CD14-positive monocyte (primary cell): ENCODE measurements around the gene WDTC1. TPM values are rescaled to one million over a fixed set of nuclear protein-coding genes. Genes with fewer than 3 reads are reported as not detected.

Source experiments
- DNase-seq, 3 donors: peaks; one replicate each; pipeline ENCODE4 v3.0.0-alpha.2; 2011 to 2022
- H2AFZ ChIP-seq: 2 replicates; pipeline ENCODE4 v1.6.0; 2012; ENCODE audit warnings: mild to moderate bottlenecking, low read depth, low read length, inconsistent platforms; ENCODE audit not compliant: insufficient read depth, poor library complexity, severe bottlenecking
- H3K27ac ChIP-seq, 2 donors: 1 replicate in 1 of 2; 2 replicates in 1 of 2; pipeline ENCODE4 v1.5.1; 2012 to 2013; ENCODE audit warnings: low read length in 2 of 2, control low read depth in 1 of 2, inconsistent platforms in 1 of 2, low read depth in 1 of 2, mild to moderate bottlenecking in 1 of 2
- H3K27me3 ChIP-seq, 2 donors: one replicate each; pipeline versions ENCODE4 v1.6.0 to v1.6.1; 2011 to 2013; ENCODE audit warnings: low read length in 2 of 2; ENCODE audit not compliant: control insufficient read depth in 2 of 2, insufficient read depth in 2 of 2
- H3K36me3 ChIP-seq, 2 donors: replicated peaks in 1 of 2; 1 replicate in 1 of 2; 2 replicates in 1 of 2; pipeline versions ENCODE4 v1.5.1 to v1.6.1; 2012 to 2013; ENCODE audit warnings: low read length in 2 of 2, control low read depth in 1 of 2, inconsistent platforms in 1 of 2, mild to moderate bottlenecking in 1 of 2; ENCODE audit not compliant: insufficient read depth in 2 of 2, control insufficient read depth in 1 of 2
- H3K4me1 ChIP-seq, 2 donors: 1 replicate in 1 of 2; 2 replicates in 1 of 2; pipeline versions ENCODE4 v1.5.1 to v1.6.1; 2012 to 2013; ENCODE audit warnings: low read length in 2 of 2, control low read depth in 1 of 2, inconsistent platforms in 1 of 2, mild to moderate bottlenecking in 1 of 2, moderate library complexity in 1 of 2; ENCODE audit not compliant: insufficient read depth in 2 of 2, control insufficient read depth in 1 of 2
- H3K4me2 ChIP-seq: replicated peaks from 2 replicates; pipeline ENCODE3; 2012; ENCODE audit warnings: low read length, moderate library complexity, mild to moderate bottlenecking; ENCODE audit not compliant: poor library complexity, severe bottlenecking; ENCODE audit errors: extremely low read depth
- H3K4me3 ChIP-seq, 3 experiments: fragments of 200-600 bp in 1 of 3; sonication (generic) in 1 of 3; replicated peaks in 1 of 3; 1 replicate in 2 of 3; 2 replicates in 1 of 3; pipeline ENCODE4 v1.5.1; 2011 to 2013; ENCODE audit warnings: low read length in 3 of 3, mild to moderate bottlenecking in 3 of 3, control low read depth in 2 of 3, low read depth in 2 of 3, inconsistent platforms in 1 of 3, moderate library complexity in 1 of 3
- H3K79me2 ChIP-seq: 2 replicates; pipeline ENCODE4 v1.6.0; 2012; ENCODE audit warnings: mild to moderate bottlenecking, control low read depth, inconsistent platforms, low read length, moderate library complexity; ENCODE audit not compliant: insufficient read depth
- H3K9ac ChIP-seq: 2 replicates; pipeline ENCODE4 v1.6.0; 2017; ENCODE audit warnings: low read length, mild to moderate bottlenecking; ENCODE audit not compliant: insufficient read depth, poor library complexity, severe bottlenecking
- H3K9me3 ChIP-seq, 2 donors: replicated peaks in 1 of 2; 1 replicate in 1 of 2; 2 replicates in 1 of 2; pipeline versions ENCODE4 v1.5.1 to v1.6.1; 2012 to 2013; ENCODE audit warnings: low read length in 2 of 2, control low read depth in 1 of 2; ENCODE audit not compliant: control insufficient read depth in 1 of 2, insufficient read depth in 1 of 2
- H4K20me1 ChIP-seq: 2 replicates; pipeline ENCODE4 v1.6.0; 2012; ENCODE audit warnings: mild to moderate bottlenecking, low read length, control low read depth, moderate library complexity; ENCODE audit not compliant: insufficient read depth
- H3K27ac Mint-ChIP-seq, 7 donors: one replicate each; pipeline ENCODE4 v1.8.0; 2020; ENCODE audit warnings: mild to moderate bottlenecking in 7 of 7, mixed read lengths in 7 of 7, moderate library complexity in 6 of 7, inconsistent platforms in 2 of 7
- H3K27me3 Mint-ChIP-seq, 3 donors: one replicate each; pipeline ENCODE4 v1.8.0; 2021 to 2022; ENCODE audit warnings: low read depth in 3 of 3, mild to moderate bottlenecking in 3 of 3, mixed read lengths in 3 of 3, moderate library complexity in 3 of 3, inconsistent platforms in 1 of 3
- H3K36me3 Mint-ChIP-seq, 2 donors: one replicate each; pipeline ENCODE4 v1.8.0; 2020; ENCODE audit warnings: mixed read lengths in 2 of 2, inconsistent platforms in 1 of 2, mild to moderate bottlenecking in 1 of 2
- H3K4me1 Mint-ChIP-seq: one replicate; pipeline ENCODE4 v1.8.0; 2020; ENCODE audit warnings: mild to moderate bottlenecking, mixed read lengths
- H3K4me3 Mint-ChIP-seq, 2 donors: one replicate each; pipeline ENCODE4 v1.8.0; 2020; ENCODE audit warnings: mild to moderate bottlenecking in 2 of 2, mixed read lengths in 2 of 2, moderate library complexity in 1 of 2
- H3K9me3 Mint-ChIP-seq, 7 donors: one replicate each; pipeline ENCODE4 v1.8.0; 2020 to 2022; ENCODE audit warnings: mixed read lengths in 7 of 7, mild to moderate bottlenecking in 6 of 7, moderate library complexity in 6 of 7, inconsistent platforms in 2 of 7
- CTCF ChIP-seq: fragments of 200-600 bp; IDR thresholded peaks from one replicate; pipeline ENCODE4 v1.8.0; 2022; ENCODE audit warnings: antibody characterized with exemption, mild to moderate bottlenecking
- WGBS: methylation state at CpG from one replicate; pipeline ENCODE4 v1.1.5; 2013; ENCODE audit warnings: missing lambda C conversion rate; ENCODE audit not compliant: insufficient coverage; 5-methylcytosine and 5-hydroxymethylcytosine counted together
- intact Hi-C, 2 donors: fragments of 100-400 bp; cut with micrococcal nuclease; formaldehyde crosslinking; loops; one replicate each; pipeline versions ENCODE4 v1.15.0 to v1.15.1; 2023
- polyA plus RNA-seq, 3 donors: library from polyadenylated mRNA; depleted of rRNA in 1 of 3; unstranded in 2 of 3; stranded (reverse) in 1 of 3; fragments of 300-500 nt in 2 of 3; fragments of >200 nt in 1 of 3; fragmentation: Illumina TruSeq in 2 of 3; gene quantifications; 1 replicate in 2 of 3; 2 replicates in 1 of 3; pipeline ENCODE4 v1.2.3, GENCODE V29; 2012 to 2021

WDTC1 gene
- polyA plus RNA-seq, 3 donors: 2.1 to 26.6 (median 4.3) TPM

GRCh38 chr1:27335506-27336422 is 101.3 kb downstream of the WDTC1 start:
- H3K27ac ChIP-seq: no peak overlapping the region
- H3K36me3 Mint-ChIP-seq: peaks cover 57 to 69% of the 10 kb centered on the region in 2 donors
- H3K36me3 ChIP-seq: peaks cover 57 to 62% of the 10 kb centered on the region in 2 donors
- peaks cover 1 to 2% (median 2%) of the 10 kb centered on the region in 3 donors for H3K27me3 Mint-ChIP-seq
- peaks cover 3% of the 10 kb centered on the region for H3K79me2 ChIP-seq
- H3K27me3 ChIP-seq: no peaks in the 10 kb centered on the region
- H3K4me2 ChIP-seq: no peak overlapping the region
- peaks cover 18% of the 10 kb centered on the region for H3K4me1 Mint-ChIP-seq
- H3K9ac ChIP-seq: no peak overlapping the region
- no peak overlapping the region for H2AFZ ChIP-seq
- H3K4me3 ChIP-seq: no peak overlapping the region
- H3K27ac Mint-ChIP-seq: peak overlapping the region in 2 of 7 donors; percentile 15 to 32
- DNase-seq: no peak
- intact Hi-C loops: no loop called here
- peaks cover 0 to 2% (median 0%) of the 10 kb centered on the region in 7 donors for H3K9me3 Mint-ChIP-seq
- H3K4me1 ChIP-seq: peaks cover 12 to 20% of the 10 kb centered on the region in 2 donors
- WGBS: 100% methylated on average over 11 of the region's 17 CpGs
- H3K9me3 ChIP-seq: no peaks in the 10 kb centered on the region
- H4K20me1 ChIP-seq: peaks cover 7% of the 10 kb centered on the region
- no peak overlapping the region for H3K4me3 Mint-ChIP-seq
- TF ChIP-seq CTCF: no peak

- Mint-ChIP-seq H3K27me3 (peaks cover 1 to 2% (median 2%) of the 10 kb centered on the region in 3 donors), H3K36me3 (peaks cover 57 to 59% of the 10 kb centered on the region in 2 donors), H3K4me1 (peaks cover 27% of the 10 kb centered on the region), H3K27ac (no peak overlapping the region), H3K4me3 (no peak overlapping the region), H3K9me3 (no peaks in the 10 kb centered on the region)
- H3K4me3 ChIP-seq: no peak overlapping the region
- intact Hi-C loops: no loop called here
- WGBS: 98% methylated on average over 5 of the region's 5 CpGs
- no peak overlapping the region for H3K9ac ChIP-seq
- H4K20me1 ChIP-seq: peaks cover 7% of the 10 kb centered on the region
- H3K36me3 ChIP-seq: peaks cover 47 to 52% of the 10 kb centered on the region in 2 donors
- H3K4me2 ChIP-seq: no peak overlapping the region
- no peak for TF ChIP-seq CTCF
- H3K27me3 ChIP-seq: no peaks in the 10 kb centered on the region
- peaks cover 22 to 30% of the 10 kb centered on the region in 2 donors for H3K4me1 ChIP-seq
- H3K79me2 ChIP-seq: no peaks in the 10 kb centered on the region
- no peak overlapping the region for H2AFZ ChIP-seq
- DNase-seq: no peak
- H3K9me3 ChIP-seq: no peaks in the 10 kb centered on the region
- H3K27ac ChIP-seq: no peak overlapping the region
Measured at GRCh38 chr1:27336756-27337155, 102.3 kb downstream of the WDTC1 start.
